Cardiac fibroblast (primary cell): Measurements from ENCODE around the gene ZCCHC8.

Source experiments
- DNase-seq, 2 donors: peaks; one replicate each; pipeline versions ENCODE4 v3.0.0 to v3.0.0-alpha.2; 2010; ENCODE audit warnings: low read depth in 2 of 2
- H3K4me3 ChIP-seq, 2 donors: replicated peaks in 1 of 2; 1 replicate in 1 of 2; 2 replicates in 1 of 2; pipeline ENCODE4 v1.5.1; 2011; ENCODE audit warnings: low read depth in 2 of 2, low read length in 2 of 2, mild to moderate bottlenecking in 2 of 2, moderate library complexity in 1 of 2
- CTCF ChIP-seq: IDR thresholded peaks from one replicate; pipeline ENCODE4 v1.5.1; 2011; ENCODE audit warnings: low read depth, mild to moderate bottlenecking, low read length, inconsistent platforms

Gene ZCCHC8

GRCh38 chr12:122523280-122523679 lies 22.5 kb upstream of the ZCCHC8 start:
- peak overlapping the region in 1 of 2 donors; percentile 15 for H3K4me3 ChIP-seq
- no peak for TF ChIP-seq CTCF
- peak; percentile 64 to 81 for DNase-seq

DNA sequence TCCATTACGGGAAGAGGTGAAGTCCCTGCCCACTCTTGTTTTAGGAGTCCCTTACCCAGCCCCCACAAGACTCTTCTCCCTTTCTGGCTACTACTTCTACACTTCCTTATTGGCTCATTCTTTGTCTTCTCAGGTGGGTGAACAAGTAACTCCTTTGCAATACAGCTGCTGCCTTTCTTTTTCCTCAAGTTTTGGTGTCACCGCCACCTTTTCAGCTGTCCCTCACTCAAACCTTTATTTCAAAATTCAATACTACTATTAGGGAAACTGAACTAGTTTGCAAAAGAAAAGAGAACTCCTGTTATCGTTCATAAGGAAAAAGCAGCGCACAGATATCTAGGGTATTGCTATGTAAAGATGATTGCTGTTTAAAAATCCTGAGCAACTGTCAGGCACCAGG lies 19.9 kb upstream of the ZCCHC8 start:
- H3K4me3 ChIP-seq = no peak overlapping the region
- no peak for TF ChIP-seq CTCF
- no peak for DNase-seq

- H3K4me3 ChIP-seq = no peak overlapping the region
- no peak for TF ChIP-seq CTCF
- DNase-seq = no peak
Observed at GRCh38 chr12:122519418-122519817, 18.7 kb upstream of the ZCCHC8 start.

DNA sequence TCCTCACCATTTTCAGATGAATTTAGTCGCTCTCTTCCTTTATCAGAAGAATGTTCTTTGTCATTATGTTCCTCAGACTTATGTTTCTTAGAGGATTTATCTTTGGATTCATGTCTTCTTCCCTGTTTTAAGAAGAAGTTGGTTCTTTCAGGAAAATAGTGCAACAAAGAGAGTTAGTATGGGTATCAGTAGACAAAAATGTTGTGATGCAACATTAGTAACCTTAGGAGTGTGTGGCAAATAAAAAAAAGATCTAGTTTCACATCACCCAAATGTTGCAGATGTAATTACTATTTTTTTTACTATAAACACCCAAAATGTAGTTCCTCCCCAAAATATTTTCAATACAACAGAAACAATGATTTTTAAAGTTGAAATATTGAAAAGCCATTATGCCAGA lies 18.2 kb upstream of the ZCCHC8 start:
- no peak overlapping the region for H3K4me3 ChIP-seq
- DNase-seq = no peak
- TF ChIP-seq CTCF = no peak

GRCh38 chr12:122517877-122518276 lies 17.1 kb upstream of the ZCCHC8 start:
- H3K4me3 ChIP-seq = no peak overlapping the region
- DNase-seq = peak; percentile 94
- no peak for TF ChIP-seq CTCF

GRCh38 chr12:122516544-122517361 lies 16.0 kb upstream of the ZCCHC8 start:
- DNase-seq = no peak
- no peak for TF ChIP-seq CTCF
- no peak overlapping the region for H3K4me3 ChIP-seq

DNA sequence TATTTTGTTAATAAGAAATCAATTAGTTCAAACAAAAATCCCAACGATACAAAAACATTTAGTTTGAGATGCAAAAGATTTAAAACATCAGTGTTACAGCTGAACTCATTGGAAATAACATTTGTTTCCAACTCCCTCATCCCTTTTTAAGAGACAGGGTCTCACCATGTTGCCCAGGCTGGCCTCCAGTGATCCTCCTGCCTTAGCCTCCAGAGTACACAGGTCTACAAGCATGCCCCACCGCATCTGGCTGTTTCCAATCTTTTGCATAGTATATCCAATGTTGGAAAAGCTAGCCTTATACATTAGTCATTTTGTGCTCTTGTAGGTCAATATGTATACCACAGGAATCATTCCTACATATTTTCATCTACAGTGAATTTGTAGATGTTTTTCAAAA lies 14.5 kb upstream of the ZCCHC8 start:
- no peak for TF ChIP-seq CTCF
- no peak for DNase-seq
- H3K4me3 ChIP-seq = no peak overlapping the region
